K562 (cell line): ENCODE results near the gene KIF26A. TPM values are rescaled to one million over a fixed set of nuclear protein-coding genes. Genes with fewer than 3 reads are reported as not detected.

ENCODE experiments used
- BRF1 ChIP-seq: IDR thresholded peaks from 3 replicates; pipeline ENCODE4 v1.6.1; 2011; ENCODE audit warnings: borderline replicate concordance, mild to moderate bottlenecking; ENCODE audit not compliant: insufficient read length; ENCODE audit errors: extremely low read depth
- IRF2 ChIP-seq: sonication (generic); formaldehyde crosslinking; IDR thresholded peaks from 2 replicates; pipeline ENCODE4 v1.8.1; 2022; ENCODE audit warnings: mild to moderate bottlenecking, missing genetic modification reagents
- RFX7 ChIP-seq: fragments of 250-450 bp; sonication (Bioruptor Pico); IDR thresholded peaks from 2 replicates; pipeline ENCODE4 v1.5.1; 2021; ENCODE audit warnings: mild to moderate bottlenecking
- ZNF354B ChIP-seq: fragments of 250-450 bp; sonication (Bioruptor Pico); IDR thresholded peaks from 2 replicates; pipeline ENCODE4 v1.4.0; 2020
- ZNF511 ChIP-seq: sonication (generic); formaldehyde crosslinking; IDR thresholded peaks from 2 replicates; pipeline ENCODE4 v1.8.0; 2022; ENCODE audit warnings: mild to moderate bottlenecking, missing genetic modification reagents
- ZSCAN32 ChIP-seq: fragments of 450-650 bp; formaldehyde crosslinking; IDR thresholded peaks from 2 replicates; pipeline ENCODE4 v1.4.0; 2020; ENCODE audit warnings: mild to moderate bottlenecking, moderate library complexity
- polyA plus RNA-seq, 8 experiments: library from polyadenylated mRNA; depleted of rRNA in 4 of 8; stranded (reverse) in 5 of 8; unstranded in 3 of 8; fragments of >200 nt; fragmentation: Nextera tagmentation in 2 of 8; fragmentation: Illumina TruSeq in 1 of 8; extraction: Ambion mirVana in 2 of 8; extraction: Trizol in 1 of 8; gene quantifications; 2 replicates each; pipeline versions ENCODE4 v1.2.1 to v1.2.3, GENCODE V29; 2011 to 2014; ENCODE audit warnings: inconsistent platforms in 1 of 8, missing spikeins in 1 of 8
- total RNA-seq, 7 experiments: library from RNA; depleted of rRNA in 6 of 7; stranded (reverse); fragments of >200 nt in 6 of 7; fragmentation: Illumina TruSeq in 2 of 7; extraction: Trizol in 2 of 7; gene quantifications; 2 replicates each; pipeline versions ENCODE4 v1.2.1 to v1.2.3, GENCODE V29; 2011 to 2021; ENCODE audit warnings: low replicate concordance in 1 of 7
- TF ChIP-seq, protein P1 (sequence below): fragments of 450-650 bp; IDR thresholded peaks from 2 replicates; pipeline ENCODE4 v1.6.1; 2017; ENCODE audit warnings: mild to moderate bottlenecking, moderate library complexity
- TF ChIP-seq, protein P2 (sequence below): sonication (generic); formaldehyde crosslinking; IDR thresholded peaks from 2 replicates; pipeline ENCODE4 v1.8.0; 2022; ENCODE audit warnings: mild to moderate bottlenecking, missing genetic modification reagents

KIF26A gene
- total and polyA plus RNA-seq, 9 of the 15 experiments (the other 6 are each of a cell fraction or from before 2014, with no cell fraction given), result 0.04 TPM; not detected in 8

DNA sequence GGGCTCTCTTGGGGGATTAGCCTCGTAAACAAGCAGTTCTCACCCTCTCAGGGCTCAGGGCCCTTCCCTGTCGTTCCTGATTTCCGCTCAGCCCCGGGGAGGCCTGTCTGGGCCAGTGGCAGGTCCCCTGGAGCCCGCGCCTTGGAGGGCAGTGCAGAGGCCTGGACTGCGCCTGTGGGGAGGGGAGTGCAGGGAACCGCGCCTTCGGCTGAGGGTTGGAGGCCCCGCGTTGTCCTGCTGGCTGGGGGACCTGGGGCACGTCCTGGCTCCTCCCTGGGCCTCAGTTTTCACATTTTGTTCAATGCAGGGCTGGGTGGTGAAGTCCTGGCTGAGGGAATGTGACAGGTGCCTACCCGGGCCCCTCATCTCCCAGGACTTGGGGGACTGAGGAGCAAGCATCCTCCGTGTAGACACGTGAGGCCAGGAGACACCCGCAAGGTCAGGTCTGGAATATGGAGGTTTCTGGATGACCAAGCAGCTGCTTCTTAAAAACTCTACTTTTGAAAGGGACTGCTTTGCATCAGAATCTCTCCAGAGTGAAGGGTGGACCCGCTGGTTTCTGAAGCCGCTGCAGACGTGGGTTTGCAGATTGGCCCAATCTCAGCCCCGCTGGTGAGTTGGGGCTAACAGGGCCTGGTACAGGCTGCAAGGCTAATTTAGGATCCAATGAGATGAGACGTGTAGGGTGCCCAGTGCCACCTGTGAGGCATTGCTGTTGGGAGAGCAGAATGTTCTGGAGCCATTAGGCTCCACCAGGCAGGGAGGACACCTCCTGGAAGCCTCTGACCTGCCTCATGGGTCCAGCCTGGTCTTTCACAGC, 80.2 kb downstream of the KIF26A start (continued):
- TF ChIP-seq, protein P1, sequence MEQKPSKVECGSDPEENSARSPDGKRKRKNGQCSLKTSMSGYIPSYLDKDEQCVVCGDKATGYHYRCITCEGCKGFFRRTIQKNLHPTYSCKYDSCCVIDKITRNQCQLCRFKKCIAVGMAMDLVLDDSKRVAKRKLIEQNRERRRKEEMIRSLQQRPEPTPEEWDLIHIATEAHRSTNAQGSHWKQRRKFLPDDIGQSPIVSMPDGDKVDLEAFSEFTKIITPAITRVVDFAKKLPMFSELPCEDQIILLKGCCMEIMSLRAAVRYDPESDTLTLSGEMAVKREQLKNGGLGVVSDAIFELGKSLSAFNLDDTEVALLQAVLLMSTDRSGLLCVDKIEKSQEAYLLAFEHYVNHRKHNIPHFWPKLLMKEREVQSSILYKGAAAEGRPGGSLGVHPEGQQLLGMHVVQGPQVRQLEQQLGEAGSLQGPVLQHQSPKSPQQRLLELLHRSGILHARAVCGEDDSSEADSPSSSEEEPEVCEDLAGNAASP, result no peak
- TF ChIP-seq ZNF354B (CRISPR knock-in tag) (no peak), ZSCAN32 (CRISPR knock-in tag) (no peak), RFX7 (CRISPR knock-in tag) (no peak), ZNF511 (CRISPR knock-in tag) (no peak), IRF2 (CRISPR knock-in tag) (no peak), BRF1 (no peak)
- TF ChIP-seq, protein P2, sequence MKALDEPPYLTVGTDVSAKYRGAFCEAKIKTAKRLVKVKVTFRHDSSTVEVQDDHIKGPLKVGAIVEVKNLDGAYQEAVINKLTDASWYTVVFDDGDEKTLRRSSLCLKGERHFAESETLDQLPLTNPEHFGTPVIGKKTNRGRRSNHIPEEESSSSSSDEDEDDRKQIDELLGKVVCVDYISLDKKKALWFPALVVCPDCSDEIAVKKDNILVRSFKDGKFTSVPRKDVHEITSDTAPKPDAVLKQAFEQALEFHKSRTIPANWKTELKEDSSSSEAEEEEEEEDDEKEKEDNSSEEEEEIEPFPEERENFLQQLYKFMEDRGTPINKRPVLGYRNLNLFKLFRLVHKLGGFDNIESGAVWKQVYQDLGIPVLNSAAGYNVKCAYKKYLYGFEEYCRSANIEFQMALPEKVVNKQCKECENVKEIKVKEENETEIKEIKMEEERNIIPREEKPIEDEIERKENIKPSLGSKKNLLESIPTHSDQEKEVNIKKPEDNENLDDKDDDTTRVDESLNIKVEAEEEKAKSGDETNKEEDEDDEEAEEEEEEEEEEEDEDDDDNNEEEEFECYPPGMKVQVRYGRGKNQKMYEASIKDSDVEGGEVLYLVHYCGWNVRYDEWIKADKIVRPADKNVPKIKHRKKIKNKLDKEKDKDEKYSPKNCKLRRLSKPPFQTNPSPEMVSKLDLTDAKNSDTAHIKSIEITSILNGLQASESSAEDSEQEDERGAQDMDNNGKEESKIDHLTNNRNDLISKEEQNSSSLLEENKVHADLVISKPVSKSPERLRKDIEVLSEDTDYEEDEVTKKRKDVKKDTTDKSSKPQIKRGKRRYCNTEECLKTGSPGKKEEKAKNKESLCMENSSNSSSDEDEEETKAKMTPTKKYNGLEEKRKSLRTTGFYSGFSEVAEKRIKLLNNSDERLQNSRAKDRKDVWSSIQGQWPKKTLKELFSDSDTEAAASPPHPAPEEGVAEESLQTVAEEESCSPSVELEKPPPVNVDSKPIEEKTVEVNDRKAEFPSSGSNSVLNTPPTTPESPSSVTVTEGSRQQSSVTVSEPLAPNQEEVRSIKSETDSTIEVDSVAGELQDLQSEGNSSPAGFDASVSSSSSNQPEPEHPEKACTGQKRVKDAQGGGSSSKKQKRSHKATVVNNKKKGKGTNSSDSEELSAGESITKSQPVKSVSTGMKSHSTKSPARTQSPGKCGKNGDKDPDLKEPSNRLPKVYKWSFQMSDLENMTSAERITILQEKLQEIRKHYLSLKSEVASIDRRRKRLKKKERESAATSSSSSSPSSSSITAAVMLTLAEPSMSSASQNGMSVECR (CRISPR knock-in tag), result no peak
- TF ChIP-seq, all 486 proteins: peak for 0
